OCI-M2 (cell line): ENCODE data around the gene KCNK5.

Experiments used
- DNase-seq: peaks from one replicate; lab custom pipeline; 2025; ENCODE audit not compliant: unreplicated experiment; lab: John Stamatoyannopoulos, UW

The KCNK5 gene

DNA sequence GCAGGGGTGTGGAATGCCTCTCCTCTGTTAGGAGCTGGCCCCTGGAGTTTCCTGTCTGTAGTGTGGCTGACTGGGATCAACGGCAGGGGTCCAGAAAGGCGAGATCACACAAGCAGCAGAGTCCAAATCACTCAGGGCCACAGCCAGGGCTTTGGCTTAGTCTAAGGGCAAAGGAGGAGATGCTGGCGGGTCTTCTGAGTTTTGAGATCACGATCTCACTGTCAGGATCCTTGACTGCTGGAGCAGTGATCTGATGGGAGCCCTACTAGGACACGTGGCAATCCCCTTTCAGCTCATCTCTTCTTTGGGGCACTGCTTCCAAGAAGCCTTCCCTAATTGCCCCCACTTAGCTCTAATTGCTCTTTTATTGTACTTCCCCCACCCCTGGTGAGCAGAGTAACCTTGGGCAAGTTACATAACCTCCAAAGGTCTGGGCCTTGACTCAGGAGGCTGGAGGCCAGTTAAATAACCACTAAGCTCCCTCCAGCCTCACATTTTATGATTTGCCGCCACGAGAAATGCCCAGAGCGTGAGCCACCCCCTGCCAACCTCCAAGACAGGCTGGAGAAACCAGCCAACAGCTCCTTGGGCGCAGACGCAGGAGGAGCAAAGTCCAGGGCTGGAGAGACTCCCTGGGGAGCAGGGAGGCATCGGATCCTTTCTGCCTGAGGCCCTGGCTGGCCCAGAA is 12.0 kb downstream of the KCNK5 start:
- no peak for DNase-seq

DNA sequence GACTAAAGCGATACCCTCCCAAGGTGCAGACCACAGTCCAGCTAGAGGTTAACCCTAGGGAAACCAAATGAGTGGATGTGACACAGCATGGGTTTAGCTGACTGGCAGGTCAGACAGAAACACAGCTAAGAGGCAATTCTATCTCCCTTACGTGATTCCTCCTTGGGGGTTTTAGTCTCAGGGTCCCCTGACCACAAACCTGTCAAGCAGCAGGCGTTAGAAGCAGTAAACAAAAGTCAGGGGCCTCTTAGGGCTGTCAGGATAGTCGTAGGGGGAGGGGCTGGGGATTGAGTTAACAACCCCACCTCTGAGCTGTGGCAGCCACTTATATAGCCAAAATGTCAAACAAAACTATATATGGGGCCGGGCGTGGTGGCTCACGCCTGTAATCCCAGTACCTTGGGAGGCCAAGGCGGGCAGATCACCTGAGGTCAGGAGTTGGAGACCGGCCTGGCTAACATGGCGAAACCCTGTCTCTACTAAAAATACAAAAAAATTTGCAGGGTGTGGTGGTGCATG is 13.6 kb downstream of the KCNK5 start:
- no peak for DNase-seq

DNA sequence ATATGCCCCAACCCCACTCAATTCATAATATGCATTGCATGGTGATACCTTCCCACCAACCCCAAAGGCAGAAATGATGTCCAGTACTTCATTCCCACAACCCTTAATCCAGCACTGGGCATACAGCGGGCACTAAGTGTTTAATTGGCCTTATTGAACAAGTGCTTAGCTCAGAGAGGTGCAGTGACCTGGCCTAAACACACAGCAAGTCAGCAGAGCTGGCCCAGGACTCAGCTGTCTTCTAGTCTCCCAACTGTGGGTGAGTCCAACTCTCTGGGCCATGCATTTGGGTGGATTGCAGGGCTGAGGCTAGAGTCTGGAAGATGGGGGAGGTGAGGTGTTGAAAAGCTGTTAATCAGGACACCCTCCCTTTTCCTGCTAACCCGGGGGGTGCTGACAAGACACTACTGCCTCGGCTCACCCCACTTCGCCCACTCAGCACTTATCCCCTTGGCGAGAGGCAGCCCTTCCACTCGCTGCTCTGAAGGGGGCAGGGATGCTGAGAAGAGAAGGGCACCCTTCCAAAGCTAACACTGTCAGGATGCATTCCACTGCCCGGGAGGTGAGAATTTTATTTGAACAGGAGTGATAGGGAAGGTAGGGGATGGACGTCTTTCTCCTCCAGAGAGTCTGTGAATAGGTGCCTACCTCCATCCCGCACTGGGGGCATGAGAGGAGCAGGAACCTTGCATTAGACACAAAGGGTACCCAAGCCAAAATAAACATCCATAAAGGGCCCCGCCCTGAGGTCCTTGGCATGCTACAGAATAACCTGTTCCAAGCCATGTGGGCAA is 14.2 kb downstream of the KCNK5 start:
- no peak for DNase-seq

DNA sequence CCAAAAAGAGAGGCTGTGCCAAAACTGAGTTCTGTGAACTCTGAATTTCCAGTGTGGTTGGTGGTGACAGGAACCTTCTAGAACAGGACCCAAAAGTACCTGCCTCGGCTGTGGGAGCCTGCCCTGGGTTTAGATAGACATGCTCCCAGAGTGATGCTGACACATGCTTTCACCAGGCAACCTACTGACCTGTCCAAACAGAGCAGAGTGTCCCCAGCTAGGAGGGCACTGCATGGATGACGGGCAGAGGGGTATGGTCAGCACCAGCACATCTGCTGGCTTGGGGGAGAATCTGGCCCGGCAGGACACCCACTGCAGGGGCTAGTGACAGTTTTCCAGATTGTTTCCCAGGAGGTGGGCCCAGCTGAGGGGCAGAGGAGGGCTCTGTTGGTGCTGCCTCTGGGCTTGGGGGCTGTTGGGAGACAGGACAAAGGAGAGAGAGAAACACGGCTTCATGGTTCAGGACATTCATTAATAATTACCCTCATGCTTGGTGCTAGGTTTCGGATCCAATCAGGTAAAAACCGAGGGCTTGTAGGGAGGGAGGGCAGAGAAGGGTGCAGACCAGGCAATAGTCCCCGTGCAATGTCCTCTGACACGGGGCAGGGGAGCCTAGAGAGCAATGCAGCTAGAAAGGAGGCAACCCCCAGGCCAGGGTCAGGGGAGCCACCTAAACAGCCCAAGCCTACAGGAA is 15.0 kb downstream of the KCNK5 start:
- no peak for DNase-seq

DNA sequence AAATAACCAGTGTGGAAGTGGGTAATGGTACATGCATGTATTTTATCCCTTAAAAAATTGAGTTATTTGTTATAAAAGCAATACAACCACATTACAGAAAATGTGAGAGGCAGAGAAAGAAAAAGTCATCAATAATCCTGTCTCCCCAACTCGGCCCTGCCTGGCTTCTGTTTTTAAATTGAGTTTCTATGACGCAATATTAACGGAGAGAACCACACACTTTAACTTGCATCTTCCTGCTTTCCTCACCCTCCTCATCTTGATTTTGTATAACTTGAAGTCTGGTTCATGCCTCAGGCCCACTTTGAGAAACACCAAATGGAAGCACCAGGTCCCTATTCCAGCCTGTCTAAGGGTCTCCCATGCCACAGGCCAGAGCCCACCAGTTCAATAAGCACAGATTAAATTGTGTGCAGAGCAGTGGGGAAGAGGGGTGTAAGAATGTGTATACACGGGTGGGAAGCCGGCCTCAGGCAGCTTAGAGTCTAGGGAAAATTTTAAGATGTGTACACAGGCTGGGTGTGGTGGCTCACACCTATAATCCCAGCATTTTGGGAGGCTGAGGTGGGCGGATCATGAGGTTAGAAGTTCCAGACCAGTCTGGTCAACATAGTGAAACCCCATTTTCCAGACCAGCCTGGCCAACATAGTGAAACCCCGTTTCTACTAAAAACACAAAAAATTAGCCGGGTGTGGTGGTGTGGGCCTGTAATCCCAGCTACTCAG is 15.9 kb downstream of the KCNK5 start:
- DNase-seq: no peak

DNA sequence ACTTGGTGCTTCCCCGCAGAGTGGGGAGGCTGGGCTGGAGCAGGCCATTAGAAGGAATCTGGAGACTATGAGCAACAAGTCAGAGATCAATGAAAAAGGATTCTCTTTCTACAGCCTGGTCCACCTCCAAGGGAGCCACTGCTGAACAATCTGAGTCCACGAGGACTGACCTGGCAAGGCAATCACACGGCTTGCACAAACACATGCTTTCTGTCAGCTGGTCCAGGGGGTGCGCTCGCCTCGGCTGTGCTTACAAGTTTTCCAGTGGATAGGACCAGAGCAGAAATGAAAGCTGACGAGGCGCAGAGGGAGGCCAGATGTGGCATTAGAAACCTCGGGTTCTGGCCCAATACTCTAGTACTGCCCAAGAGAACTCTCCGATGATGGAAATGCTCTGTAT is 18.1 kb downstream of the KCNK5 start:
- no peak for DNase-seq

DNA sequence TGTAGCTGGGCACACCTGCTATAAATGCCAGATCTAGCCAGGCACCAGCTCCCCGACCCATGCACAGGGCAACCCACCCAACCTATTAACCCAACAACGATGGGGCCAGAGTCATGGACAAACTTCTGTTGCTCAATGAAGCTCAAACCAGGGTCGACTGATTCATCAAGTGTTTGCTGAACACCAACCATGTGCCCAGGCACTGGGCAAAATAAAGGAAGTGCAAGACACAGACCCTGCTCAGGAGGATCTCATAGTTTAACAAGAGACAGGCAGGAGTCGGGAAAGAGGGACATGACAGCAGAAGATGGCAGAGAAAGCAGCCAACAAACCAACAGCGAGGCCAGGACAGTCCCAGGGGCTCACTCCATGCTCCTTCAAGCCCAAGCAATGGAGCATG is 18.8 kb downstream of the KCNK5 start:
- DNase-seq: no peak

DNA sequence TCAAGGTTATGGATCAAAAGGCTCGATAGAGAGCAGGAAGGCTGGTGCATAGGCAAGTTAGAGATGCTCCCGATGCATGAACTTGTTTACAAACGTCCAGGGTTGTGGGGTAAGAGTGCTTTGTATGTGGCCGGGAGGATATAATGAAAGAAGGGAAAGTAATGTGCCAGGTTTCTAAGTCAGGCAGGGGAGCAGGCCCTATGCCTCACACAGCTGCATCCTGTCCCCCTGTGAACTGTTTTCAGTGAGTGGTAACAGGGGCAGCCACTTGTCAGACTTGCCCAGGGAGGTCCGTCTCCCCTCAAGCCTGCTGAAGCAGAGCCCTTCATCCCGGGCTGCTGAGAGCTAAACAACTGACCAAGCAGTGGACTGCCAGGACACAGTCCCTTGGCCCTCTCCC is 19.4 kb downstream of the KCNK5 start:
- no peak for DNase-seq

DNA sequence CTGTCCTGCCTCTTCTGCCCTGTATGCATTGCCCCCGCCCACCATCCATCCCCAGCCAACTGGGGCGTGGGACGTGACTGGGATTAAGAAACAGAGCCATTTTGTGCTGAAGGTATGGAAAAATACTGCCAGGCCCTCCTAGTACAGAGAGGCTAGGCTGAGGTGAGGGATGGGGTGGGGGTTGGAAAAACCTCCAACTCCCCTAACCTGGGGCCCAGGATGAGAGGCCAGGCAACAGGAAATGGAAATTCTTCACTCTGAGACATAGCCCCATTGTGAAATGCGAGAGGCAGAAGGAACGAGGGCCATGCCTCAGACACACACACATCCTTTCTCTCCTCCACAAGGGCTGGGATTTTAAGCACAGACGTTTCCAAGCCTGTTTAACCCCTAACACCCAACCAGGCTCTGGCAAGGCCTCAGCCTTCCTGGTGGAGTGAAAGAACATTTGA is 19.9 kb downstream of the KCNK5 start:
- no peak for DNase-seq

DNA sequence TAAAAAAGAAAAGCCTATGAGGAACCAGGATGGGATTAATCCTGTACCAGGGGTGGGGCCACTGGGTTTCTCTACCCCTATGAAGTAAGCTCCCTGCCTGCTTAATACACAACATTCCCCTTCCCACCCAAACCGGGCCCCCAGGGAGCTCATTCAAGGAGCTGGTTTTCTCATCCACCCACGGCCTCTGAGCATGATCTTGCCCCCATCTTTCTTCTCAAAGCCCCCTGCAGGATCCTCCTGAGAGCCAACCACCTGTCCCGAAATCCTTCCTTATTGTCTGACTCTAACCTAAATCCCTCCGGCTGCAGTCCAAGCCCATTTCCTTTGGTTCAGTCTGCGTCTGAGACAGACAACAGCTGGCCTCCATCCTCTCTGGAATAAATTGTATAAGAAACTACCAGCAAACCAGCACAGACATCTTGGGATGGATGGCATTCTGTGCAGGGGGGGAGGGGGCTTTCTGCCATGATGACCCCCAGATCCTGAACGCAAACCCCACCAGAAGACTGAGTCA is 21.0 kb downstream of the KCNK5 start:
- no peak for DNase-seq

DNA sequence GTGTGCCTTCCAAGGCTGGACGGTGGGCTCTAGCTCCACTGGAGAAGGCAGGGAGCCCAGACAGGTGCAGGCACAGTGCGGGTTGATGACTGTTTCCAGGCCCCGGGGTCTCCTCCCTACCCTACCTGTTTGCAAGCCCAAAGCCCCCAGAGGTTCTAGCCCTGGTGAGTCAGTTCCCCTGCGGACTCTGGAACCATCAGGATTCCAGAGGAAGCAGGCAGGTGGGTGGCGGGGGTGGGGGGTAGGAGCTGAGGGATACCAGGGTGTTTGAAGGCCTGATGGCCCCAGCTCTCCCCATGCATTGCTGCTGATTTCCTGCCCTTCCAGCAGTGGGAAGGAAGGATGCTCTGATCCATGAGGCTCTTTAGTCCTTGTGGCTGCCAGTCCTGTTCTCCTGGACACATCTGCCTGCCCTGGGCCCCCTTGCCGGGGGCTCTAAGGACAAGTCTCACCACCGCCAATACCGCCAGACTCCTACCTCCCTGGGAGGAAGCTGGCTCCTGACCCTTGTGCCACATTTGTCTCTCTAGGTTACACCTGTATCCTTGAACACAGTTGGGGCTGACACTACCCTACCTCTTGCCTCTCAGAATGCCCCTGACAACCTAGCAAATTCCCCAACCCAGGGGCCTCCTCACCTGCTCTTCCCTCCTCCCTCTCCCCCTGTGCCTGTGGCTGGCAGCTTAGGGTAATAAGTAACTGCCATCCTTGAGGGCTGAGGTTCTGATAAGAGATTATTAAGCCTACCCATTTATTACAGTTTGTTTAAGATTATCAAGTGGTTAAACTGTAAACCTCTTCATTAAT is 21.7 kb downstream of the KCNK5 start:
- no peak for DNase-seq

DNA sequence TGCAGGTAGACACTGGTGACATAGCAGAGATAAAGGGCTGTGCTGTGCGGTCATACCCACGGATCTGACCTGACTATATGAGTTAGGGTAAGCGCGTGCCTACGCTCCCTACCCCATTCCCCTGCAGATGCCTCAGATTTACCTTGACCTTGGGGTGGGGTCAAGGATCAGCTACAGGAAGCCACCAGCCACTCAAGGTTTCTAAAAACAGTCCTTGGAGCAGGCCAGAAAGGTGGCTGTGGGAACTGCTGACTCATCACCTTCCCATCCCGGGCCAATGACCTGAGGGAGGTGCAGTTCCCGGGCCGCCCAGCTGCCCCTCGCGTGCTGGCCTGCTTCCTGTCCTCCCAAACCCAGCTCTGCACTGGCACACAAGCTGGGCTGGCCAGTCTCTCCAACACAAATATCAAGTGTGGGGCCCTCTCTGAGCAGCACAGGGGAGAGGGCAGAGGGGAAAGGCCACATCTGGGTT is 23.0 kb downstream of the KCNK5 start:
- no peak for DNase-seq

DNA sequence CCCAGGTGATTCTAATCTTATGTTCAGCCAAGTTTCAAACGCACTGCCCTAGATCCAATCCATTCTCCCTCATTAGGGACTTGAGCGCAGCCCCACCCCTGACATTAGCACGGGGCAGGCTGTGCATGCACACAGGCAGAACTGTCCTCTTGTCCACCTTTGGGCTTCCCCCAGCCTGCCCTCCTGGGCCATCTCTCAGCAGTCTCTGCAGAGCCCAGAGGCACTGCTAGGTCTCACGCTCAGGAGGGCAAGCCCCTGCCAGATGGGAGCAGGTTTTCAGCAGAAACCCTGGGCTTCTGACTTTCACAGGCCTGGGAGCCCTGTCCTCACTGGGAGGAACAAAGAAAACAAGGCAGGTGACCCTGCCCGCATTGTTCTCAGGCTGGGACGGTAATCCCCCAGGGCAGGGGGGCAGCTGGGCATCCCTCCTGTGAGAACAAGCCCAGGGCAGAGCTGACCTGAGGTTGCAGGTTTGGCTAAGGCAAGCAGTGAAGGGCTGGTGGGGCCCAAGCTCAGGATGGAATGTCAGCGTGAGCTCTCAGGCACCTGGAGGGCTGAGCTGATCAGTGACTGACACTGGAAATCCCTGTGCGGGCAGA is 24.5 kb downstream of the KCNK5 start:
- DNase-seq: no peak

DNA sequence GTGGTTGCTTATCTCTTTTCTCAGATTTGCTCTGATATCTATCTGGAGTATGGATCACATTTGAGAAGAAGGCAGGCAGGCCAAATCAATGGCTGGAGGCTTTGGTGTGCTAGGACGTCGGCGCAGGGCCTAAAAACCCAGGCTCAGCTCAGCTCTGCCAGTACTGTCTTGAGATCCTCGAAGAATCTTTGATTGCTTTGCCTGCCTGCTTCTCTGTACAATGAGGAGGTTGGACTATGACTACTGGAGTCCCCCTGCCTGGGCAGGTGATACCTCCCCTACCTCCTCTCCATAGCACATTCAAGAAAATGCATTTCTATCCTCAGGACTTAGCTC is 25.1 kb downstream of the KCNK5 start:
- DNase-seq: no peak

DNA sequence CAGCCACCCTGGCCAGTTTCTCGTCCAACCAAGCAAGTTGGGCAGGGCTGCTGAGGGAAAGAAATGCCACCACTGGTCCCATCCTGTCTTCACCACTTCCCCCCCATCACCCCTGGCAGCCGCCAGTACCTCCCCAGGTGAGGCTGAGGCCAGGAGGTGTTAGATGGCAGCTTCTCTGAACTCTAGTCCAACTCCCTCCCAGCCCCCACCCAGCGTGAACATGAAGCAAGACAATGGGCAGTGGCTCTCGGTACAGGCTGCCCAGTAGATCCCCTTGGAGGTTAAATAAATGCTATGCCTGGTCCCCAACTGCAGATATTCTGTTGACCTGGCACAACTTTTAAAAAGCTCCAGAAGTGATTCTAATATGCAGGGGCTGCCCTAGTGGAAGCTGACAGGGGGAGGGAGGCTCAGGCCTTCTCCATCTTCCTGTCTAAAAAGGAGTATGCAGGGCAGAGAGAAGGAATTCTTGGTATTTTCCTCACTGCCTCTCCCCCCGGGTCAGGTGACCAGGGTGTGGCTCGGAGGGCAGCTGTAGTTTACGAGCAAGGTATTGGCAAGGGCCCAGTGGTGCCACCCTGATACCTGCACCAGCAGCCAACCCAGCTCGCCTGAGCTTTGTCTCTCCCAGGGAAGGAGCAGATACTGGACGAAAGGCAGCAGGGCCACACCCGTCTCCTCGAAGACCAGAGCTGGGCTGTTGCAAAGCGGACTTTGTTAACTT is 25.7 kb downstream of the KCNK5 start:
- no peak for DNase-seq

DNA sequence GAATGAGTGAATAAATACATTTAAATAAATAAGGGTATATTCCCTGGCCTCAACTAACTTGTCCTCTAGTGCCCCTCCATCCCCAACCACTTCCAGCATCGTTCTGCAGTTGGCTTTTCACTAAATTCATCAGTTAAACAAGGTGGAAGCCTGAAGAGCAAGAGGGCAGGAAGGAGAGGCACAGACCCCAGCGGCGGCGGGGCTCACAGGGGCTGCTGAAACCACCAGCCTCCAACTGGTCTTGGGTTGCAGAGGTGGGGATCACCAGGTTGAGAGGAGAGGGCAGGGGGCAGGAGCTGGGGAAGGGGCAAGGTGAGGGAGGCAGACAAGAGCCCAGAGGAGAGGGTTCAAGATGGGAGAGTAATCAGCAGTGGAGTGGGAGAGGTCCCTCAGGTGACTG is 27.1 kb downstream of the KCNK5 start:
- DNase-seq: no peak

DNA sequence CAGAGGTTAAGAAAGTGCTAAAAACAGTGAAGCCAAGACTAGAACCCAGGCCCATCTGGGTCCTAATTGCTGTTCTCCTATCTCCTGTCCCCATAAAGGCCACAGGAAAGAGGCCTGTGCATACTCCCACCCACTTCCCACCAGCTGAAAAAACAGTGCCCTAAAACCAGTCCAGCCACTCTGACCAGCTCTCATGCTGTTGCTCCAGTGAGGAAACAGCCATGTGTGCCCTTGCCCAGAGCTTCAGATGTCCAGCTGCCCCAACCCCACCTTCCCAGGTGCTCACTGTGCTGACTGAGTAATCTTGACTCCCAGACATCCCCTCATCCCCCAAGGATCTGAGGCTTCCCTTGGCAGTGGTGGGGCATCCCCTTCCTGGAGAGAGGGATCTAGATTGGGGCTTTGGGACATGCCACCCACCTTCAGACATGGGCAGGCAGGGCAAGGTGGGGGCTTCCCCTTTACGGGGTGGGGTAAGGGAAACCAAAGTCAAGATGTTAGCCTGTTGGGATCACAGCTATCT is 28.7 kb downstream of the KCNK5 start:
- no peak for DNase-seq

DNA sequence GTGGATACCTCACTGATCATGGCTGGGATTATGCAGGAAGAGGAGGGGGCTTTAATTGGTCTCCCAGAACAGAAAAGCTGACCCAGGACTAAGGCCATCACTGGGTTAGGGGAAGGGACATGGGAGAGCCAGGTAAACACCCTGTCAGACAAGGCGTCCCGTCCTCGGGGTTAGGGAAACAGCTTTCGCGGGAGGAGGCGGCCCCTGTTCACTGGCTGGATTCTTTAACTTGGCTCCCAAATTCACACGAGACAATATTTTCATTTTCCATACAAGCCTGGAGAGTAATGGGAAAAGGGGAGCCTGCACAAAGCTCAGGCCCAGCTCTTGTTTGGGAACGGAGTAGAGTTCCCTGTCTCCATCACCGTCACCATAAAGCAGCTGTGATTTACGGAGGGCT is 29.3 kb downstream of the KCNK5 start:
- no peak for DNase-seq
